ENCODE data around the gene FHAD1.
A peak's percentile ranks its signal among the peaks of the same experiment; 100 is the strongest.

FHAD1 gene

DNA sequence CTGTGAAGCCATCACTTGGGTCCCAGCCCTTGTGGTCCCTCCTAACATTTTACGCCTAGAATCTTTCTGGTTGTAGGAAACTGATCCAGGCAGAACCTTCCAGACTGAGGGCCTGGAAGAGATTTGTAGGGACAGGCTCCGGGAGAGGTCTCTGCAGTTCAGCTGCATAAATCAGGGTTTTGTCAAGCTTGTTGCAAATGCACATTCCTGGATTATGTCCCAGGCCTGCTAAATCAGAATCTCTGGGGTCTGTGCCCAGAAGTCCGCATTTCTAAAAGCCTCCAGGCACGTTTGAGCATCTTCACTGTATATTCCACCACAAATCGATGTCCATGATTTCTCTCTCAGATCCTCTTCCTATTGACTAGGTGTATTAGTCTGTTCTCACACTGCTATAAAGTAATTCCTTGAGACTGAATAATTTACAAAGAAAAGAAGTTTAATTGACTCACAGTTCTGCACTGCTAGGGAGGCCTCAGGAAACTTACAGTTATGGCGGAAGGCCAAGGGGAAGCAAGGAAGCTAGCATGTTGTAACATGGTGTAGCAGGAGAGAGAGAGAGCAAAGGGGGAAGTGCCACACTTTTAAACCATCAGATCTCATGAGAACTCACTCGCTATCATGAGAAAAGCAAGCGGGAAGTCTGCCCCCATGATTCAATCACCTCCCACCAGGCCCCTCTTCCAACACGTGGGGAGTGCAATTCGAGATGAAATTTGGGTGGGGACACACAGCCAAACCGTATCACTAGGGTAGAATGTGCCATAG, 1.2 kb upstream of the FHAD1 start:
- TF ChIP-seq, protein P1, sequence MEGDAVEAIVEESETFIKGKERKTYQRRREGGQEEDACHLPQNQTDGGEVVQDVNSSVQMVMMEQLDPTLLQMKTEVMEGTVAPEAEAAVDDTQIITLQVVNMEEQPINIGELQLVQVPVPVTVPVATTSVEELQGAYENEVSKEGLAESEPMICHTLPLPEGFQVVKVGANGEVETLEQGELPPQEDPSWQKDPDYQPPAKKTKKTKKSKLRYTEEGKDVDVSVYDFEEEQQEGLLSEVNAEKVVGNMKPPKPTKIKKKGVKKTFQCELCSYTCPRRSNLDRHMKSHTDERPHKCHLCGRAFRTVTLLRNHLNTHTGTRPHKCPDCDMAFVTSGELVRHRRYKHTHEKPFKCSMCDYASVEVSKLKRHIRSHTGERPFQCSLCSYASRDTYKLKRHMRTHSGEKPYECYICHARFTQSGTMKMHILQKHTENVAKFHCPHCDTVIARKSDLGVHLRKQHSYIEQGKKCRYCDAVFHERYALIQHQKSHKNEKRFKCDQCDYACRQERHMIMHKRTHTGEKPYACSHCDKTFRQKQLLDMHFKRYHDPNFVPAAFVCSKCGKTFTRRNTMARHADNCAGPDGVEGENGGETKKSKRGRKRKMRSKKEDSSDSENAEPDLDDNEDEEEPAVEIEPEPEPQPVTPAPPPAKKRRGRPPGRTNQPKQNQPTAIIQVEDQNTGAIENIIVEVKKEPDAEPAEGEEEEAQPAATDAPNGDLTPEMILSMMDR (IDR thresholded peaks at IDR 0.05; ENCODE audit: low read depth, low read length, missing control alignments), result no peak
- H3K27me3 ChIP-seq (replicated peaks), result no peaks in the 10 kb centered on the region
- in situ Hi-C loops (cut with HindIII; ENCODE audit: low pct_ligation_motif_present, low sequenced_read_pairs), result no loop called here
- no peak overlapping the region for H3K27ac ChIP-seq
- no peaks in the 10 kb centered on the region for H3K36me3 ChIP-seq (replicated peaks)
- DNase-seq, result no peak
- no peak overlapping the region for H3K4me3 ChIP-seq (ENCODE audit: low read depth, low read length)

DNA sequence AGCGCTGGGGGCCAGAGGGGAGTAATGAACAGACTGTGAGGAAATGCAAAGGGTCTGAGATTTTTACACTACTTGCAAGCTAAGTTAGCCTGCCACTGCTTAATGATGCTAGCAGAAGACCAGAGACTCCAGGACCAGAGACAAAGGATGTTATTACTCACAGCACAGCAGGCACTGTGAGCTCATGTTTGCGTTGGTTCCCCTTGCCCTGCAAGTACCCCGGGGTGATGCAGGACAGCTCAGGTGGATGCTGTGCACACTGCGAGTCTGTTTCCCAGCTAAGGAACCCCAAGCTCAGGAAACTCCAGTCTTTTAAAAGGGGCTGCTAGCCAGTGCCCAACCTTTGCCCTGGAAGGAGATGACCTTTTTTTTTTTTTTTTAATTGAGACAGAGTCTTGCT, 1.2 kb downstream of the FHAD1 start:
- no peaks in the 10 kb centered on the region for H3K36me3 ChIP-seq (replicated peaks)
- H3K27me3 ChIP-seq (replicated peaks), result no peaks in the 10 kb centered on the region
- H3K4me3 ChIP-seq (ENCODE audit: low read depth, low read length), result no peak overlapping the region
- DNase-seq, result no peak
- TF ChIP-seq, protein P1 (IDR thresholded peaks at IDR 0.05; ENCODE audit: low read depth, low read length, missing control alignments), result no peak
- in situ Hi-C loops (cut with HindIII; ENCODE audit: low pct_ligation_motif_present, low sequenced_read_pairs), result no loop called here
- no peak overlapping the region for H3K27ac ChIP-seq

DNA sequence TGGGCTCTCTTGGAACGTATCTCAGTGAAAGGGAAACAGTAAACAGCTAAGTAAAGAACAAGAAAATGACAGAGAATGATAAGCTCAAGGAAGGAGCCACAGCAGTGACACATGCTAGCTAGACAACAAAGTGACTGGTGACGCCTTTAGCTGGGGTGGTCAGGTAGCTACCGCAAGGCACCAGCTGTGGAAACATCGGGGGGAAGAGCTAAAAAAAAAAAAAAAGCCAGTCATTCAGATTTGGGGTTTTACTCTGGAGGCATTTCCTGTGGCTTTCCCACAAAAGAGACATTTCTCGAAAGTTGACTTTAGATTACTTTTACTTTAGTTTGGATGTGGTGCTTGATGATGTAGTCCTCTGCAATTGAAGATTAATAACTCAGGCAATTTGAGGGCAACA, 2.1 kb downstream of the FHAD1 start:
- TF ChIP-seq, protein P1 (IDR thresholded peaks at IDR 0.05; ENCODE audit: low read depth, low read length, missing control alignments), result no peak
- DNase-seq, result peak; percentile 44
- Histone ChIP-seq H3K27me3 (replicated peaks) (no peaks in the 10 kb centered on the region), H3K36me3 (replicated peaks) (no peaks in the 10 kb centered on the region), H3K27ac (no peak overlapping the region), H3K4me3 (ENCODE audit: low read depth, low read length) (no peak overlapping the region)
- in situ Hi-C loops (cut with HindIII; ENCODE audit: low pct_ligation_motif_present, low sequenced_read_pairs), result no loop called here

DNA sequence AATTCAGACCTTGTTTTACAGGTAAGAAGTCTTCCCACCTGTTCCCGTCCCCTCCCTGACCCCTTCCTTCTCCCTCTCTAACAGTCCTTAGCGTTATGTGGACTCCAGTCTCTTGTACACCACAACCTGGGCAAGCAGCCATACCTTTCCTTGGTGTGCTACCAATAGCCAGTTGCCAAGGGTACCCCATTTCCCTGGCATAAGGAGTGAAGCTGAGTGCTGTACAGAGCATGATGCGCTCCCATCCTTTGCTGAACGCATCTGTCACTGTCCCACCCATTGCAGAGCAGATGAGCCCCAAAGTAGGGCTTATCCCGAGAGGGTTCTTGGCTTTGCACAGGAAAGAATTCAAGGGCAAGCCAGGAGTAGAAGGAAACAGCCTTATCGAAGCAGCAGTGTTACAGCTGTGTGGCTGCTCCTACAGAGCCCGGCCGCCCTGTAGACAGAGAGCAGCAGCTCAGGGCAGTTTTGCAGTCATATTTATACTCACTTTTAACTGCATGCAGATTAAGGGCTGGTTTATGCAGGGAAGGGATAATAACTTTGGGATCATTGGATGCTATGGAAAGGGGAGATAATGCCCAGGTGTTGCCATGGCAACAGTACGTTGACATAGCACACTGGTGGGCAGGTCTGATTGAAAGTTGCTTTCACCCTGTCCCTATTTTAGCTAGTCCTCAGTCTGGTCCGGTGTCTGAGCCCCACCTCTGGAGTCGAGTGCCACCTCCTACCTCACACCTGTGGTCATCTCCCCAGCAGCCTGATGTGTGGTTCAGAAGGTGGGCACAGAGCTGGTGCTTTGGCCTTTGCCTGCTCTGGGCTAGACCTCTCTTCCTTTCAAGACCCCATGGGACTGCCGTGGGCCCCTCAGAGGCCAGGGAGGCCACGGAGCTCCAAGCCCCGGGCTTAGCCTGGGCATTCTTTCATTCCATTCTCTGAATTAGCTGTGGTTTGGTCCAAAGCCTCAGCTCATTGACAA, 5.1 kb downstream of the FHAD1 start:
- no peaks in the 10 kb centered on the region for H3K27me3 ChIP-seq (replicated peaks)
- in situ Hi-C loops (cut with HindIII; ENCODE audit: low pct_ligation_motif_present, low sequenced_read_pairs), result no loop called here
- no peak overlapping the region for H3K4me3 ChIP-seq (ENCODE audit: low read depth, low read length)
- H3K36me3 ChIP-seq (replicated peaks), result no peaks in the 10 kb centered on the region
- DNase-seq, result no peak
- TF ChIP-seq, protein P1 (IDR thresholded peaks at IDR 0.05; ENCODE audit: low read depth, low read length, missing control alignments), result no peak
- H3K27ac ChIP-seq, result no peak overlapping the region

DNA sequence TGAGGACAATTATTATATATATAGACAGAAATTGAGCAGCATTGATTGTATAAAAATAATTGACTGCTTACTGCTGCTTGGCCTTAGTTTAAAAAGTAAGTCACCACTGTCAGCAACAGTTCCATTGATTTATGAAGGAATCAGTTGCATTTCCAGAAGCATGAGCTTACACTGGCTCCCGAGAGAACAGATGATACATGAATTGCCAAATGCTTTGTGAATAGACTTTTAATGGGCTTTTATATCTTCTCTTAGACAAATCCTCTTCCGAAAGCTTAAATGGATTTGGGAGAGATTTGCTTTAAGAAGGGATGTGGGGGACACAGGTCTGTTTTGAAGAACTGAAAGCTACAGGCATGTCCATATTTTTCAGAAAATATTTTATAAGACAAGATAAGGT, 7.5 kb downstream of the FHAD1 start:
- no peak for DNase-seq
- no peaks in the 10 kb centered on the region for H3K27me3 ChIP-seq (replicated peaks)
- H3K4me3 ChIP-seq (ENCODE audit: low read depth, low read length), result no peak overlapping the region
- H3K27ac ChIP-seq, result no peak overlapping the region
- TF ChIP-seq, protein P1 (IDR thresholded peaks at IDR 0.05; ENCODE audit: low read depth, low read length, missing control alignments), result no peak
- in situ Hi-C loops (cut with HindIII; ENCODE audit: low pct_ligation_motif_present, low sequenced_read_pairs), result no loop called here
- no peaks in the 10 kb centered on the region for H3K36me3 ChIP-seq (replicated peaks)
